Mononuclear cell (primary cell): ENCODE measurements around the gene CPB1. TPM values are rescaled to one million over a fixed set of nuclear protein-coding genes. Genes with fewer than 3 reads are reported as not detected.

Experiments used
- H3K27me3 ChIP-seq: 2 replicates; pipeline ENCODE4 v1.6.0; 2011; ENCODE audit warnings: low read length, control low read depth; ENCODE audit not compliant: insufficient read depth
- H3K4me1 ChIP-seq: 2 replicates; pipeline ENCODE4 v1.5.1; 2011; ENCODE audit warnings: mild to moderate bottlenecking, low read length, control low read depth; ENCODE audit not compliant: insufficient read depth
- H3K4me3 ChIP-seq: 2 replicates; pipeline ENCODE4 v1.5.1; 2011; ENCODE audit warnings: mild to moderate bottlenecking, low read length, moderate library complexity
- H3K9me3 ChIP-seq: 2 replicates; pipeline ENCODE4 v1.5.1; 2011; ENCODE audit warnings: low read depth, mild to moderate bottlenecking, control low read depth, low read length
- total RNA-seq: library from RNA; depleted of rRNA; stranded (reverse); fragments of >200 nt; gene quantifications from one replicate; pipeline ENCODE4 v1.2.3, GENCODE V29; 2012

CPB1 gene
- total RNA-seq, 1 donor, result not detected

- no peaks in the 10 kb centered on the region for H3K27me3 ChIP-seq
These were observed 26.4 kb downstream of the CPB1 start for GRCh38 chr3:148854061-148854460.

DNA sequence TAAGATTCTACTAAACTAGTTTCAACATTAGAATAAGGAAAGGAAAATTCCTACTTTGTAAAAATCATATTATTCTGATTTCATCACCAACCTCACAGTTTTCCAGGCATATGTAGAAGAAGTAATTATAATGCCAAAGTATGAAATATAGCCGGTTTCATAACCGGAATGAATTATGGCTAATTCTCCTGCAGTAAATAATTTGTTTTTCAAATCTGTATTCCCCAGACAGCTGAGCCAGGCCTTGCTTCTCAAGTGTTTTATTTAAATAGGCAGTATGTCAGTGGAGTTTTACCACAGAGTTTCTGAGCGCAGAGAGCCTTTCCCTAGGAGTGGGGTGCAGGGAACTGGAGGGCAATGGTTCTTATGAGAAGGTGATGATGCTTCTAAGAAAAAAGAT, 28.8 kb downstream of the CPB1 start:
- no peak overlapping the region for H3K4me3 ChIP-seq
- no peaks in the 10 kb centered on the region for H3K9me3 ChIP-seq
- no peaks in the 10 kb centered on the region for H3K27me3 ChIP-seq
- no peaks in the 10 kb centered on the region for H3K4me1 ChIP-seq

More at GRCh38 chr3:148854061-148854460, 26.4 kb downstream of the CPB1 start:
- H3K9me3 ChIP-seq, result no peaks in the 10 kb centered on the region
- H3K4me1 ChIP-seq, result no peaks in the 10 kb centered on the region
- H3K4me3 ChIP-seq, result no peak overlapping the region

DNA sequence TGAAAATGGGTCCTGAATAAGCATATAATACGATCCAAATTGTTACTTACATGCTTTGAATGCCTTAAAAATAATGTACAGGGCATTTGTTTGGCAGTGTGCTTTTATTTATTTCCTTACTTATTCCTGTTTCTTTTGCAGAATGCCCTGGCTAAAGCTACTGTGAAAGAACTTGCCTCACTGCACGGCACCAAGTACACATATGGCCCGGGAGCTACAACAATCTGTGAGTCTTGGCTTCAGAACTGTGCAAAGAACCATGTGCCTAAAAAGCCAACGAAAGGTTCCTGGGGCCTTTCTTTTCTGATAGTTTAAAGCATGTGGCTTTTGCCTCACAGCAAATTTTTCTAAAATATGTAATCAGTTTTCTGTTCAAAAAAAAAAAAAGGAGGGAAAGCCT, 29.7 kb downstream of the CPB1 start:
- Histone ChIP-seq H3K27me3 (no peaks in the 10 kb centered on the region), H3K4me1 (no peaks in the 10 kb centered on the region), H3K4me3 (no peak overlapping the region), H3K9me3 (no peaks in the 10 kb centered on the region)

- H3K4me1 ChIP-seq, result no peaks in the 10 kb centered on the region
- no peak overlapping the region for H3K4me3 ChIP-seq
- no peaks in the 10 kb centered on the region for H3K9me3 ChIP-seq
These were observed 33.8 kb downstream of the CPB1 start for GRCh38 chr3:148861277-148861869.

DNA sequence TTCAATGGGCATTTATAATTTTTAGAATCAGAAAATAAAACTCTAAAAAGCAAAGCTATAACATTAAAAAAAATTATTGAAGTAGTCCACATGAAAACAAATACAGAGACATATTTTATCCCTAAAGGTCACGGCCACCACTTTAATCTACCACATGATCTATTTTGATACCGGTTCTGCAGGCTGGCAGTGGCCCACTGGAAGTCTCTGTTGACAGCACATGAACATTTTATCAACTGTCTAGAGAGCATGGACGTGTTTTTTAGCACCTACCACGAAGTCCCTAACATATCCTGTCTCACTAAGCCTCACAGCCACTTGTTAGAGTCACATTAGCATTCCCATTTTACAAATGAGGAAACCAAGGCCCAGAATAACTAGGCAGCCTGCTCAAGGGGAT, 35.7 kb downstream of the CPB1 start:
- Histone ChIP-seq H3K27me3 (no peaks in the 10 kb centered on the region), H3K4me1 (no peaks in the 10 kb centered on the region), H3K9me3 (no peaks in the 10 kb centered on the region), H3K4me3 (no peak overlapping the region)

More at GRCh38 chr3:148861277-148861869, 33.8 kb downstream of the CPB1 start:
- no peaks in the 10 kb centered on the region for H3K27me3 ChIP-seq

GRCh38 chr3:148863814-148864213, 36.2 kb downstream of the CPB1 start:
- Histone ChIP-seq H3K27me3 (no peaks in the 10 kb centered on the region), H3K4me3 (no peak overlapping the region)

DNA sequence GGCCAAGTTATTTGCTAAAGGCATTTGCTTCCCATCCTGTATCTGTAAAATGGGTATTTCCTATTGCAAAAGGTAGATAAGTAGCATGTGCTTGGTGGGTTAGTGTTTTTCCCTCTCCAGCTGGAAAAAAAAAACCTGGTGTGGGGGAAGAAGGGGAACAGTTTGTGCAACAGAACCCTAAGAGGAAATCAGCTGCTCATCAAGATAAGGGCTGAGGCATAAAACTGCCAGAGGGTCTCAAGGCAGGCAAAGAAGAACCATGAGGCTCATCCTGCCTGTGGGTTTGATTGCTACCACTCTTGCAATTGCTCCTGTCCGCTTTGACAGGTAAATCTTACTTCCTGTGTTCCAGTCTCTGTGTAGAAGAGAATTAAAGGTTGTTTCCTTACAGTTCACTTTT, 37.4 kb downstream of the CPB1 start, which contains the start of gene CPA3:
TSS of gene CPA3 (plus strand) at position 248 of the 400 bp plus-strand sequence. CDS start at position 260, 12 bp downstream.
- H3K4me1 ChIP-seq, result no peaks in the 10 kb centered on the region
- no peaks in the 10 kb centered on the region for H3K9me3 ChIP-seq
- no peak within 1 kb of the TSS for H3K4me3 ChIP-seq
- H3K27me3 ChIP-seq, result no peaks in the 10 kb centered on the region

More at GRCh38 chr3:148863814-148864213, 36.2 kb downstream of the CPB1 start:
- no peaks in the 10 kb centered on the region for H3K9me3 ChIP-seq
- no peaks in the 10 kb centered on the region for H3K4me1 ChIP-seq

DNA sequence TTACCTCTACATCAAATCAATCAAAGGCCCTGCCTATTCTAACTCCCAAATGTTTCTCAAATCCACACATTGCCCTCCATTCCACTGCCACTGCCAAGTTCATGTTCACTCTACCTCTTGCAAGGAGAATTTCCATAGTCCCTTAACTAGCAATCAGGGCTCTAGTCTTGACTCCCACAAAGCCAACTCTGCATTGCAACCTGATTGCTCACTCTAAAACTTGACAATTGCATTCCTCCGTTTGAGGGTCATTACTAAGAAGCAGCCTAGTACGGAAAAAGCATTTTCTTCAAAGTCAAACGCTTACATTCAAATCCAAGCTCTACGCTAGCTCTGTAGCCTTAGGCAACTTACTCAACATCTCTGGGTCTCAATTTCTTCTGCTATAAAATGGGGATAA, 38.6 kb downstream of the CPB1 start:
- Histone ChIP-seq H3K4me3 (no peak overlapping the region), H3K9me3 (no peaks in the 10 kb centered on the region), H3K4me1 (no peaks in the 10 kb centered on the region)

GRCh38 chr3:148873270-148873927, 45.8 kb downstream of the CPB1 start:
- H3K4me1 ChIP-seq, result no peaks in the 10 kb centered on the region
- H3K27me3 ChIP-seq, result no peaks in the 10 kb centered on the region
- no peak overlapping the region for H3K4me3 ChIP-seq
- no peaks in the 10 kb centered on the region for H3K9me3 ChIP-seq

More for the DNA sequence above, 38.6 kb downstream of the CPB1 start:
- H3K27me3 ChIP-seq, result no peaks in the 10 kb centered on the region

- Histone ChIP-seq H3K4me3 (no peak overlapping the region), H3K27me3 (no peaks in the 10 kb centered on the region), H3K4me1 (no peaks in the 10 kb centered on the region), H3K9me3 (no peaks in the 10 kb centered on the region)
These were observed 46.4 kb downstream of the CPB1 start for GRCh38 chr3:148873977-148874376.

- Histone ChIP-seq H3K4me3 (no peak overlapping the region), H3K27me3 (no peaks in the 10 kb centered on the region), H3K4me1 (no peaks in the 10 kb centered on the region), H3K9me3 (no peaks in the 10 kb centered on the region)
These were observed 50.5 kb downstream of the CPB1 start for GRCh38 chr3:148878095-148878494.

DNA sequence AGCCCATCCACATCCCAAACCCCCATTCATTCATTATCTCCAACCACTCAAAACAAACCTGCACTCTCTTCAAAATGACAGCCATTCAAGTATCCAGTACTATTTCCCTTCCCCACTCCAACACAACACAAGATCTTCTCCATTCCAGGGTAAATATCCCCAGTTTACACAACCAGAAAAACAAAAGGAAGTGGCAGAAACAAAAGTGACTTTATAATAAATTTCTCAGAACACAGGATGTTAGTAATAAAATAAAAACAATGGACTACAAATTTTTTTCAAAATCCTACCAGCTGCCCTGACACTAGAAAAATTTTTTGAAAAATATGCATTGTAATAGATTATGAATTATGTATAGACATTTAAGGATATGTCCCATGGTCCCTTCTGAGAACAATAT, 51.6 kb downstream of the CPB1 start:
- Histone ChIP-seq H3K4me3 (no peak overlapping the region), H3K4me1 (no peaks in the 10 kb centered on the region), H3K9me3 (no peaks in the 10 kb centered on the region), H3K27me3 (no peaks in the 10 kb centered on the region)

GRCh38 chr3:148880681-148881080, 53.1 kb downstream of the CPB1 start:
- no peaks in the 10 kb centered on the region for H3K4me1 ChIP-seq
- H3K9me3 ChIP-seq, result no peaks in the 10 kb centered on the region
- no peak overlapping the region for H3K4me3 ChIP-seq
- H3K27me3 ChIP-seq, result no peaks in the 10 kb centered on the region

DNA sequence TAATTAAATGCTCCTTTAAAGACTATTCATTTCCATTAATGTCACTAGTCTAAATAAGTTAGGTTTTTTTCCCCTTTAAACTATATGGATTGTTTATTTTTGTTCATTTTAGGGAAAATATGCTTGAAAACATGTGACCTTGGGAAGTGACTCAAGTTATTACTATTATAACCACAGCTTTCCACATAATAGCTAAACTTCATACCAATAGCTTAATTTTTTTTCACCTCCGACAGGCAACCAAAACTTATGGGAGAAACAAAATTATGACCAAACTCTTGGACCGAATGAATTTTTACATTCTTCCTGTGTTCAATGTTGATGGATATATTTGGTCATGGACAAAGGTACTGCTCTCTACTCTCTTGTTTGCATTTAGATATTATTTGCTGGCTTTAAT, 53.7 kb downstream of the CPB1 start:
- Histone ChIP-seq H3K4me3 (no peak overlapping the region), H3K27me3 (no peaks in the 10 kb centered on the region), H3K9me3 (no peaks in the 10 kb centered on the region), H3K4me1 (no peaks in the 10 kb centered on the region)

GRCh38 chr3:148882288-148882687, 54.7 kb downstream of the CPB1 start:
- H3K9me3 ChIP-seq, result no peaks in the 10 kb centered on the region
- H3K4me3 ChIP-seq, result no peak overlapping the region

GRCh38 chr3:148883163-148883562, 55.6 kb downstream of the CPB1 start:
- H3K9me3 ChIP-seq, result no peaks in the 10 kb centered on the region
- no peak overlapping the region for H3K4me3 ChIP-seq
- H3K4me1 ChIP-seq, result no peaks in the 10 kb centered on the region
- no peaks in the 10 kb centered on the region for H3K27me3 ChIP-seq

More at GRCh38 chr3:148882288-148882687, 54.7 kb downstream of the CPB1 start:
- Histone ChIP-seq H3K27me3 (no peaks in the 10 kb centered on the region), H3K4me1 (no peaks in the 10 kb centered on the region)
